WTC11 (cell line): ENCODE results near the gene PRKD1.

Source experiments
- ATF3 ChIP-seq: sonication (generic); formaldehyde crosslinking; conservative IDR thresholded peaks from 2 replicates; pipeline ENCODE4 v1.8.1; 2022; ENCODE audit warnings: mild to moderate bottlenecking, missing genetic modification reagents
- CREB1 ChIP-seq: sonication (generic); formaldehyde crosslinking; IDR thresholded peaks from 2 replicates; pipeline ENCODE4 v1.8.0; 2023; ENCODE audit warnings: mild to moderate bottlenecking, missing genetic modification reagents
- CTCF ChIP-seq: fragments of 200-600 bp; IDR thresholded peaks from 2 replicates; pipeline ENCODE4 v1.8.0; 2022; ENCODE audit warnings: antibody characterized with exemption
- EMX1 ChIP-seq: fragments of 250-450 bp; sonication (Bioruptor Pico); IDR thresholded peaks from 2 replicates; pipeline ENCODE4 v1.8.0; 2021; ENCODE audit warnings: mild to moderate bottlenecking
- FOXK1 ChIP-seq: sonication (generic); formaldehyde crosslinking; IDR thresholded peaks from 2 replicates; pipeline ENCODE4 v1.8.0; 2022; ENCODE audit warnings: mild to moderate bottlenecking, moderate library complexity, missing genetic modification reagents
- JUN ChIP-seq: sonication (generic); formaldehyde crosslinking; IDR thresholded peaks from 2 replicates; pipeline ENCODE4 v1.8.0; 2023; ENCODE audit warnings: mild to moderate bottlenecking, missing genetic modification reagents
- ZNF121 ChIP-seq: sonication (generic); formaldehyde crosslinking; IDR thresholded peaks from 2 replicates; pipeline ENCODE4 v1.8.0; 2023; ENCODE audit warnings: missing genetic modification reagents

GRCh38 chr14:29782041-29782440, 145.6 kb downstream of the PRKD1 start:
- TF ChIP-seq CTCF (no peak), JUN (CRISPR knock-in tag) (no peak), EMX1 (CRISPR knock-in tag) (no peak), CREB1 (CRISPR knock-in tag) (no peak), ATF3 (CRISPR knock-in tag) (no peak), ZNF121 (CRISPR knock-in tag) (no peak), FOXK1 (CRISPR knock-in tag) (no peak)
